Esophagus (tissue), 2 donors: ENCODE data around the gene LMF2. TPM values are rescaled to one million over a fixed set of nuclear protein-coding genes. Genes with fewer than 3 reads are reported as not detected.

Source experiments
- H3K27ac ChIP-seq, 2 donors: one replicate each; pipeline ENCODE4 v1.5.1; 2013; ENCODE audit warnings: low read depth in 2 of 2, mild to moderate bottlenecking in 2 of 2, inconsistent platforms in 1 of 2, low read length in 1 of 2, moderate library complexity in 1 of 2
- H3K27me3 ChIP-seq, 2 donors: one replicate each; pipeline ENCODE4 v1.6.1; 2013; ENCODE audit warnings: low read length in 2 of 2, control low read depth in 1 of 2, mild to moderate bottlenecking in 1 of 2; ENCODE audit not compliant: insufficient read depth in 2 of 2, control insufficient read depth in 1 of 2
- H3K36me3 ChIP-seq, 2 donors: one replicate each; pipeline ENCODE4 v1.6.1; 2013; ENCODE audit warnings: low read length in 1 of 2; ENCODE audit not compliant: control insufficient read depth in 2 of 2, insufficient read depth in 2 of 2
- H3K4me1 ChIP-seq, 2 donors: one replicate each; pipeline ENCODE4 v1.6.1; 2013; ENCODE audit warnings: low read length in 1 of 2; ENCODE audit not compliant: control insufficient read depth in 2 of 2, insufficient read depth in 2 of 2
- H3K4me3 ChIP-seq, 2 donors: one replicate each; pipeline ENCODE4 v1.5.1; 2013; ENCODE audit warnings: low read length in 2 of 2, mild to moderate bottlenecking in 2 of 2, low read depth in 1 of 2, moderate library complexity in 1 of 2
- H3K9me3 ChIP-seq, 2 donors: one replicate each; pipeline ENCODE4 v1.6.1; 2013; ENCODE audit warnings: mild to moderate bottlenecking in 2 of 2, low read depth in 1 of 2, low read length in 1 of 2, moderate library complexity in 1 of 2; ENCODE audit not compliant: control insufficient read depth in 2 of 2, insufficient read depth in 1 of 2
- WGBS, 2 donors: extraction: QIAGEN DNeasy Blood & Tissue Kit; methylation state at CpG; one replicate each; pipeline ENCODE4 v1.1.7; 2013; 5-methylcytosine and 5-hydroxymethylcytosine counted together
- polyA plus RNA-seq, 2 donors: library from polyadenylated mRNA; stranded (reverse); fragments of 200-250 nt; gene quantifications; one replicate each; pipeline ENCODE4 v1.2.3, GENCODE V29; 2013
- donor health status: healthy with polysubstance abuse.
- donor health status: Bipolar disorder and iron deficiency.

Gene LMF2
- 10 to 100 TPM; 44.1 to 64.9 TPM for polyA plus RNA-seq

- Histone ChIP-seq H3K27ac (peak within 1 kb of the TSS; percentile 96 to 100), H3K36me3 (peaks cover 0 to 32% of the 10 kb centered on the region in 2 donors)
- 0 to 1% methylated on average over 37 to 60 of the region's 62 CpGs for WGBS, 2 donors
These were observed at the start of gene LMF2 for GRCh38 chr22:50507421-50507990. LMF2 (minus strand) TSS chr22:50507702; CDS start chr22:50507675, 27 bp downstream.

GRCh38 chr22:50556703-50557102, 49.2 kb upstream of the LMF2 start:
- WGBS, 2 donors: 84 to 89% methylated on average over 5 of the region's 5 CpGs
- Histone ChIP-seq H3K36me3 (no peaks in the 10 kb centered on the region), H3K27ac (no peak overlapping the region), H3K4me1 (no peaks in the 10 kb centered on the region), H3K4me3 (no peak overlapping the region), H3K9me3 (no peaks in the 10 kb centered on the region), H3K27me3 (no peaks in the 10 kb centered on the region)

More at GRCh38 chr22:50507421-50507990, at the start of gene LMF2:
- H3K9me3 ChIP-seq: no peaks in the 10 kb centered on the region
- no peaks in the 10 kb centered on the region for H3K27me3 ChIP-seq
- peaks cover 10 to 28% of the 10 kb centered on the region in 2 donors for H3K4me1 ChIP-seq
- H3K4me3 ChIP-seq: peak within 1 kb of the TSS; percentile 79 to 92

DNA sequence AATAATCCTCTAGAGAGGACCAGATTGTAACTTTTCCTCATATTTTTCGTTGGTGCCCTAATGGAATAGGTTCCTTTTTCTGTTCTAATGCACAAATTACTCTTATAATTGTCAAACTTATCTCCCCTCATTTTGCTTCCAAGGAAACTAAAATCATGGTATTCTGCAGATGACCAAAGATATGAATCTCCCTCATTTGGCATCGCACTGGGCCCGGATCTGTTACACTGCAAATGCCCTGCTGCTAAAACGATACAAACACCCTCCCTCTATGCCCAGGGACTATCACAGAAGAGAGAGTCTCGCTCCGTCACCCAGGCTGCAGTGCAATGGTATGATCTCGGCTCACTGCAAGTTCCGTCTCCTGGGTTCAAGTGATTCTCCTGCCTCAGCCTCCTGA, 45.8 kb upstream of the LMF2 start:
- H3K27ac ChIP-seq: no peak overlapping the region
- H3K27me3 ChIP-seq: no peaks in the 10 kb centered on the region
- 79 to 83% methylated on average over 8 of the region's 8 CpGs for WGBS, 2 donors
- H3K4me1 ChIP-seq: peaks cover 0 to 4% of the 10 kb centered on the region in 2 donors
- H3K4me3 ChIP-seq: no peak overlapping the region
- no peaks in the 10 kb centered on the region for H3K36me3 ChIP-seq
- no peaks in the 10 kb centered on the region for H3K9me3 ChIP-seq

GRCh38 chr22:50551160-50551752, 43.8 kb upstream of the LMF2 start:
- Histone ChIP-seq H3K4me1 (peaks cover 0 to 11% of the 10 kb centered on the region in 2 donors), H3K27me3 (no peaks in the 10 kb centered on the region), H3K27ac (no peak overlapping the region), H3K36me3 (no peaks in the 10 kb centered on the region), H3K9me3 (no peaks in the 10 kb centered on the region), H3K4me3 (no peak overlapping the region)
- 92 to 96% methylated on average over 11 of the region's 11 CpGs for WGBS, 2 donors

- Histone ChIP-seq H3K27me3 (no peaks in the 10 kb centered on the region), H3K9me3 (no peaks in the 10 kb centered on the region), H3K4me1 (peaks cover 0 to 16% of the 10 kb centered on the region in 2 donors), H3K27ac (no peak overlapping the region), H3K36me3 (no peaks in the 10 kb centered on the region), H3K4me3 (no peak overlapping the region)
- 90% methylated on average over 8 of the region's 8 CpGs for WGBS, 2 donors
These were observed 42.9 kb upstream of the LMF2 start for GRCh38 chr22:50550395-50550794.

GRCh38 chr22:50548921-50549790, 41.7 kb upstream of the LMF2 start:
- no peaks in the 10 kb centered on the region for H3K36me3 ChIP-seq
- no peaks in the 10 kb centered on the region for H3K9me3 ChIP-seq
- no peak overlapping the region for H3K27ac ChIP-seq
- no peaks in the 10 kb centered on the region for H3K27me3 ChIP-seq
- WGBS, 2 donors: 66 to 71% methylated on average over 49 to 68 of the region's 68 CpGs
- peak overlapping the region in 1 of 2 donors; percentile 26 for H3K4me3 ChIP-seq
- H3K4me1 ChIP-seq: peaks cover 1 to 16% of the 10 kb centered on the region in 2 donors

DNA sequence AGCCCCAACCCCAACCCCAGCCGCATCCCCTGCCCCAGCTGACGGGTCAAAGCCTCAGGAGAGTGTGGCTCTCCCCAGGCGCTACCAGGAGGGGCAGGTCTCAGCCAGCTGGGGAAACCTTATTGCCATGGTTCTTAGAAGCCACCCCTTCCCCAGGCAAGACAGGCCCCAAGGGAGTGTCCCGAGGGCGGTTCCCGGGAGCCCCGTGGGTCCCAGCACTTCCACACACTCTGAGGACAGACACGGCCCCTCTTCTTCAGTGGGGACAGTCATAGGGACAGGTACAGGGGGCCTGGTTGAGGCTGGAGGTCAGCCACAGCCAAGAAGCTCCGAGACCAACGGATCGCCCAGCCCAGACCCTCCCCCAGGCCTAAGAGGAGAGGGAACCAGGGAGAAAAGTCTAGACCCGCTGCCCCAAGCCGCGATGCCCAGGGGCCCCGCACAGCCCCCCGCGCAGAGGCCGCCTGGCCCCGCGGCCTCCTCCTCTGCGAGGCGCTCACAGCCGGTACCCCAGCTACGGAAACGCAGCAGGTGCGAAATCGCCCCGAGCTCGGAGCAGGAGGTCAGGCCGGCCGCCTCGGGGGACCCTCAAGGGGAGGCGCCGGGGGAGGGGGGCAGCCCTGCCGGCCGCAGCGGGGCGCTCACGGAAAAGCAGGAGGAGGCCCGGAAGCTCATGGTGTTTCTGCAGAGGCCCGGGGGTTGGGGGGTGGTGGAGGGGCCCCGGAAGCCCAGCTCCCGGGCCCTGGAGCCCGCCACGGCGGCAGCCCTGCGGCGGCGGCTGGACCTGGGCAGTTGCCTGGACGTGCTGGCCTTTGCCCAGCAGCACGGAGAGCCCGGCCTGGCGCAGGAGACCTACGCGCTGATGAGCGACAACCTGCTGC, 40.8 kb upstream of the LMF2 start:
- 23 to 36% methylated on average over 47 to 56 of the region's 56 CpGs for WGBS, 2 donors
- Histone ChIP-seq H3K27me3 (no peaks in the 10 kb centered on the region), H3K27ac (no peak overlapping the region), H3K9me3 (no peaks in the 10 kb centered on the region), H3K4me3 (peak overlapping the region in 1 of 2 donors; percentile 26), H3K36me3 (no peaks in the 10 kb centered on the region), H3K4me1 (peaks cover 4 to 16% of the 10 kb centered on the region in 2 donors)

DNA sequence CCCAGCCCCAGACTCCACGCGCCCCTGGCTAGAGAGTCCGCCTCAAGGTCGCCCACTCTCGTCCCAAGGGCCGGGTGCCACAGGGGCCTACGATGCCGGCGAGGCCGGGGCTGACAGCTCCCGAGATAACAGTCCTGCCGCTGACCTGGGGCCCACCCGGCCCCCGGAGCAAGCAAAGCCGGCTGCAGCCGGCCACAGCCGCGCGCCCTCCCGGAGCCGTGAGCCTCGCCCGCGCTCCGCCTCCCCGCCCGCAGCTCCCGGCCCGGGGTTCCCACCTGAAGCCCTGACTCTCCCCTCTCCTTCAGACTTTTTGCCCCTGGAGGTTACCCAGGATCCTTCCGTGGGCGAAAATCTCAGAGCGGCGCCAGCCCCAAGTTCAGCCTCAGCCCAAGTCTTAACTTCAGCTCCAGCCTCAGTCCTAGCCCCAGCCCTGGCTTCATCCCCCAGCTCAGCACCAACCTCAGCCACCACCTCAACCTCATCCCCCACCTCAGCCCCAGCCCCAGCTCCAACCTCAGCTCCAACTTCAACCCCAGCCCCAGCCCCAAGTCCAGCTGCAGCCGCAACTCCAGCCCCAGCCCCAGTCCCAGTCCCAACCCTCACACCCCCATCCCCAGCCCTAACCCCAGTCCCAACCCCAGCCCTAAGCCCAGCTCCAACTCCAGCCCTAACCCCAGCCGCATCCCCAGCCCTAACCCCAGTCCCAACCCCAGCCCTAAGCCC, 39.9 kb upstream of the LMF2 start:
- Histone ChIP-seq H3K36me3 (no peaks in the 10 kb centered on the region), H3K27me3 (no peaks in the 10 kb centered on the region), H3K4me1 (peaks cover 4 to 19% of the 10 kb centered on the region in 2 donors), H3K4me3 (no peak overlapping the region), H3K27ac (no peak overlapping the region), H3K9me3 (no peaks in the 10 kb centered on the region)
- 20 to 21% methylated on average over 28 to 35 of the region's 35 CpGs for WGBS, 2 donors
